Lower leg skin (tissue), 3 donors: Measurements from ENCODE around the gene RAPGEF2.

ENCODE experiments used
- CTCF ChIP-seq, 3 donors: fragments of 450-650 bp; IDR thresholded peaks; one replicate each; pipeline ENCODE4 v1.5.1; 2016; ENCODE audit warnings: antibody characterized with exemption in 3 of 3, mild to moderate bottlenecking in 3 of 3, moderate library complexity in 2 of 3
- POLR2A ChIP-seq, 2 donors: fragments of 450-650 bp; IDR thresholded peaks; one replicate each; pipeline ENCODE4 v1.6.1; 2016 to 2017; ENCODE audit warnings: antibody characterized with exemption in 2 of 2, mild to moderate bottlenecking in 1 of 2, moderate library complexity in 1 of 2

- no peak for TF ChIP-seq POLR2A (IDR thresholded peaks at IDR 0.05)
- TF ChIP-seq CTCF (IDR thresholded peaks at IDR 0.05), result no peak
These were observed 39.4 kb downstream of the RAPGEF2 start for GRCh38 chr4:159142241-159142640.
